ENCODE results near the gene CLN6.
"Not testable (repeated sequence)": the region's sequence is repeated elsewhere in the genome, so short reads cannot be mapped to it uniquely, and the experiment has no call there.

CLN6 gene

GRCh38 chr15:68190048-68190447 is 39.5 kb downstream of the CLN6 start:
- no peak for DNase-seq (ENCODE audit: low read depth in 2 of 2)

- DNase-seq (ENCODE audit: low read depth in 2 of 2): no peak
Measured at GRCh38 chr15:68188647-68189046, 40.9 kb downstream of the CLN6 start.

DNA sequence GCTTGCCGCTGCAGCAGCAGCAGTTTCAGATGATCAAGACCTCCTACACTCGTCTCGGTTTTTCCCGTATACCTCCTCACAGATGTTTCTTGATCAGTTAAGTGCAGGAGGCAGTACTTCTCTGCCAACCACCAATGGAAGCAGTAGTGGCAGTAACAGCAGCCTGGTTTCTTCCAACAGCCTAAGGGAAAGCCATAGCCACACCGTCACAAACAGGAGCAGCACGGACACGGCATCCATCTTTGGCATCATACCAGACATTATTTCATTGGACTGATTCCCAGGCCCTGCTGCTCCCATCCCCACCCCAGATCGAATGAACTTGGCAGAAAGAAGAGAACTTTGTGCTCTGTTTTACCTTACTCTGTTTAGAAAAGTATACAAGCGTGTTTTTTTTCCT is 42.0 kb downstream of the CLN6 start:
- no peak for DNase-seq (ENCODE audit: low read depth in 2 of 2)

DNA sequence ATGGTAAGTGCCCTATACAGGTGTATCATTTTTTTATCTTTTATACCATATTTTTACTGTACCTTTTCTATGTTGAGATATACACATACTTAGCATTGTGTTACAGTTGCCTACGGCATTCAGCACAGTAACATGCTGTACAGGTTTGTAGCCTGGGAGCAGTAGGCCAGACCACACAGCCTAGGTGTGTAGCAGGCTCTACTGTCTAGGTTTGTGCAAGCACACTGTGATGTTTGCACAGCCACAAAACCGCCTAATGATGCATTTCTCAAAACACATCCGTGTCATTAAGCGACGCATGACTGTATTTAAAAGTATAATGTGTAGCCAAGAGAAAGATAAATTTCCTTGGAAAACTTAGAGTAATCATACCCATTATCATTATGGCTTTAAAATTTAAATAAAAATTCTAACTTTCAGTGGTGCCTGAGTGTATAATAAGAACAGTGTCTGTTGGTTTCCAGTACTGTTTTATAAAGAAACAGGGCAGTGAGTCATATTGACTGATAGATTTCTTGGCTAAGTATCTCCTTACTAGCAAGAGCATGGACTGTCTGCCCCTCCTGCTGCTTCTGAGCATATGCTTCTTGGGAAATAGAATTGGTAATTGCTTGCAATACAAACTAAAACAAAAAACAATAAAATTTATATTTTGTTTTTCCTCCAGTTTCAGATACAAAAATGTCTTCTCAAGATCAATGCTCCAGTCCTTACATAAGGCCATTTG is 42.7 kb downstream of the CLN6 start:
- DNase-seq (ENCODE audit: low read depth in 2 of 2): no peak

DNA sequence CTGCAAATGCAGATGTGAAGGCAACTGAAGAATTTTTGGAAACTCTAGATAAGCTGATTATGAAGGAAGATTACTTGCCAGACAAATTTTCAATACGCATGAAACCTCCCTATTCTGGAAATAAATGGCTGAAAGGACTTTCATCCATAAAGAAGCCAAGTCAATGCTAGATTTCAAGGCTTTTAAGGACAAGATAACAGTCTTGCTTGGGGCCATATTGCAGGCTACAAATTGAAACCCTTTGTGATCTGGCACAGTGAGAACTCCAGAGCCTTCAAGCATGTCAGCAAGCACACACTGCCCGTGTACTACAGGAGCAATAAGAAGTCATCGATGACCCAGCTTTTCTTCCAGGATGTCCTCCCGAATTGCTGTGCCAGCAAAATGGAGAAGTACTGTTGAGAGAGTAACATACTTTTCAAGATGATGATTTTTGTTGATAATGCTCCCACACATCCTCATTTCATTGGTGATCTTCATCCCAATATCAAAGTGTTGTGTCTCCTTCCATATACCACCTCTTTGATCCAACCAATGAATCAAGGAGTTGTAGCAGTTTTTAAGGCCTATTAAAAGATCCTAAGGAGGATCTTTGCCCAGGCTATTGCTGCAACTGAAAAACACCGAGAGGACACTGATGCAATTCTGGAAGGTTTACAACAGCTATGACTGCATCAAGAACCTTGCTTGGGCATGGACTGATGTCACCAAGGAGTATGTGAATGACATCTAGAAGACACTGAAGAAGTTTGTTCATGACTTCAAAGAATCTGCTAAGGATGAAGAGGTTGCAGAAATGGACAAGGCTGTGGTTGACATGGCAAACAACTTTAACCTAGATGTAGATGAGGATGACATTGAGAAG is 44.7 kb downstream of the CLN6 start:
- DNase-seq (ENCODE audit: low read depth in 2 of 2): no peak

- no peak for DNase-seq (ENCODE audit: low read depth in 2 of 2)
Measured at GRCh38 chr15:68183616-68184315, 45.8 kb downstream of the CLN6 start.

- DNase-seq (ENCODE audit: low read depth in 2 of 2): no peak
Measured at GRCh38 chr15:68177742-68178141, 51.8 kb downstream of the CLN6 start.

- no peak for DNase-seq (ENCODE audit: low read depth in 2 of 2)
Measured at GRCh38 chr15:68176601-68177000, 52.9 kb downstream of the CLN6 start.

GRCh38 chr15:68175526-68175925 is 54.0 kb downstream of the CLN6 start:
- no peak for DNase-seq (ENCODE audit: low read depth in 2 of 2)

DNA sequence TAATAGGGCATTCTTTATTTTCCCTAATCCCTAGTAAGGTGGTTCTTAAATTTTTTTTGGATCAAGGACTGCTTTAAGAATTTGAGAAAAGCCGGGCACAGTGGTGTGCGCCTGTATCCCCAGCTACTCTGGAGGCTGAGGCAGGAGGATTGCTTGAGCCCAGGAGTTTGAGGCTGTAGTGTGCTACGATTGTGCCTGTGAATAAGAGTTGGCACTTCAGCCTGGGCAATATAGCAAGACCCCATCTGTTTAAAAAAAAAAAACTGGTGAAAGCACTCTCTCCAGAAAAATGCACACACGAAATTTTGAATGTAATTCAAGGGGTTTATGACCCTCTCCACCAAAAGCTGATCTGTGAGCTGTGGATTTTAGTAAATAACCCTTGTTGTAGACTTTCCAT is 56.4 kb downstream of the CLN6 start:
- no peak for DNase-seq (ENCODE audit: low read depth in 2 of 2)

GRCh38 chr15:68172037-68172436 is 57.5 kb downstream of the CLN6 start:
- not testable (repeated sequence) for DNase-seq (ENCODE audit: low read depth in 2 of 2)

DNA sequence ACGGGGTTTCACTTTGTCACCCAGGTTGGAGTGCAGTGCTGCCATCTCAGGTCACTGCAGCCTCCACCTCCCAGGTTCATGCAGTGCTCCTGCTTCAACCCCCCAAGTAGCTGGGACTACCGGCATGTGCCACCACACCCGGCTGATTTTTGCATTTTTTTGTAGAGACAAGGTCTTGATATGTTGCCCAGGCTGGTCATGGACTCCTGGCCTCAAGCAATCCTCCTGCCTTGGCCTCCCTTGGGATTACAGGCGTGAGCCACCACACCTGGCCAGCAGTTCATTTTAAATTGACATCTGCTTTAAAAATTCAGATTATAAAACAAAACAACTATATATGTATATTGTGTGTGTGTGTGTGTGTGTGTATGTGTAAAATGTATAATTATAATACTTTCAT is 62.7 kb downstream of the CLN6 start:
- DNase-seq (ENCODE audit: low read depth in 2 of 2): no peak

DNA sequence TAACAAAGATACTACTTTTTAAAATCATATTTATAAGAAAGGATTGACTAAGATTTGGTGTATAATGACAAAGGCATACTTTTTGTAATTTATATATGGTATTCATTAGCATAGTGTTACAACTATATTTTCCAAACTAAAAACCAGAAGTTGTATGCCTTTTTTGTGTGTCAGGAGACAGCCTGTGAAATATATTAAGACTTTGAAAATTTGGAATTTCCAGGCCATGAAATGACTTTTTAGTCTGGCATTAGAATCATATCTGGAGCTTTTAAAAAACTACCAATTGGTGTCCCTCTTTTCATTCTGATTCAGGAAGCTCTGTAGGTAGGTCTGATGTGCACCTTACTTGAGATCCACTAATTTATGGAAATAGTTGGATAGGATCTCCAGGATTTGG is 66.3 kb downstream of the CLN6 start:
- no peak for DNase-seq (ENCODE audit: low read depth in 2 of 2)

- no peak for DNase-seq (ENCODE audit: low read depth in 2 of 2)
Measured at GRCh38 chr15:68158046-68158628, 71.4 kb downstream of the CLN6 start.

DNA sequence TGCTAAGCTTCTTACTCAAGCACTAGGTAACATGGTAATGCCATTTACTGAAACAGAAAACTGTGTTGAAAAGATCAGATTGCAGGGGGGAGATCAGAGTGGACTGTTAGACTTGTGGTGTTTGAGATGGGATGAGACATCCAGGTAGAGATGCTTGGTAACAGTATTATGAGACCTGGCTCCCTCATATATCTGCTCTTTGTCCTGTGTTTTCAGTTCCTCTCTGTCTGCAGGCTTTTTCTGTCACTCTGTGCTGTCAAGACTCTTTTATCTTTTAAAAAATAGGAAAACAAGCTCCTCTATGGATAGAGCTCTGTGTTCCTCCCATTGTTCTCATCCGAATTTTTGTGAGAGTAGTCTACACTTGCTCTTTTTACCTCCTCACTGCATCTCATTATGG is 72.5 kb downstream of the CLN6 start:
- no peak for DNase-seq (ENCODE audit: low read depth in 2 of 2)
